DOHH2 (cell line): ENCODE results near the gene POGZ.

Experiments used
- CTCF ChIP-seq: fragments of 200-600 bp; sonication (generic); IDR thresholded peaks from one replicate; pipeline ENCODE4 v1.5.1; 2014; ENCODE audit warnings: antibody characterized with exemption, mild to moderate bottlenecking, low read depth, low read length; ENCODE audit not compliant: poor library complexity, severe bottlenecking
- EZH2phosphoT487 ChIP-seq: fragments of 200-600 bp; sonication (generic); IDR thresholded peaks from 2 replicates; pipeline ENCODE4 v1.6.1; 2017; ENCODE audit warnings: borderline replicate concordance, mild to moderate bottlenecking, antibody characterized with exemption, low read length, moderate library complexity, mixed read lengths

- no peak for TF ChIP-seq CTCF
- no peak for TF ChIP-seq EZH2phosphoT487
Measured at GRCh38 chr1:151386002-151386401, 73.3 kb downstream of the POGZ start.
